IPS-NIHi7 (cell line): ENCODE results near the gene BAIAP3.

Experiments
- DNase-seq: peaks from one replicate; pipeline ENCODE4 v3.0.0; 2012; ENCODE audit warnings: mixed read lengths; ENCODE audit errors: extremely low spot score

The BAIAP3 gene

DNA sequence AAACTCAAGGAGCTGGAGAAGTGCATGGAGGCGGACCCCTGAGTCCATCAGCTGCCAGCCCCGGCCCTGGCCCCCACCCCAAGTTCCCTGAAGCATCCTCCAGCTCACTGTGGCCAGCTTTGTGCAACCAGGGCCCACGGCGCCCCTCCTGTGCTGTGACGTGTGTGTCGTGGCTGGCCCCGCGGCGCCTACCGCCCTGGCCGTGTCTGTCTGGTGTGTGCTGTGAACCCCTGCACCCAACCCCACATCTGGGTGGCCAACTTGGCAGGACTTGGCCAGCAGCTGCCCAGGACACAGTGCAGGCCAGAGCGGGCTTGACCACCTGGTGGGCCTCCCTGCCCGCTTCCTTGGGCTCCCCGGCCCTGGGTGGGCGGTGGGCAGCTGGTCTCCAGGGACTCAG, 15.0 kb downstream of the BAIAP3 start:
- no peak for DNase-seq

DNA sequence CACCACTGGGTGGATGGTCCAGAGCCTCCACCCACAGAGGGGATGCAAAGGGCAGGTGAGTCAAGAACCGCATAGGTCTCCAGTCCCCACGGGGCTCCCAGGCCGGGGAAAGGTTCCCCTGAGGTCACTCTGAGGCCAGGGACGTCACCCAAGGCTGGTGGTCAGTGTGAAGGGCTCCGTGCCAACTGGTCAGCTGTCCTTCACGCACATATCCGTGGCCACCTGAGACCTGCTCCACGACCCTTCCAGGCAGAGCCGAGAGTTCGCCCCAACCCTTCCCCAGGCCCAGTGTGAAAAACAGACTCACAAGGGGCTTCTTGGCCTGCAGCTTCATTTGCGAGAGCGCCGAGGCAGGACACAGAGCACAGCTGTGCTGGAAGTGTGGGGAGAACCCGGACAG, 15.5 kb downstream of the BAIAP3 start:
- DNase-seq = no peak

- DNase-seq = no peak
These were observed 15.9 kb downstream of the BAIAP3 start for GRCh38 chr16:1349351-1349750.

- DNase-seq = no peak
These were observed 16.5 kb downstream of the BAIAP3 start for GRCh38 chr16:1349951-1350350.

- DNase-seq = no peak
These were observed 17.2 kb downstream of the BAIAP3 start for GRCh38 chr16:1350691-1351090.

DNA sequence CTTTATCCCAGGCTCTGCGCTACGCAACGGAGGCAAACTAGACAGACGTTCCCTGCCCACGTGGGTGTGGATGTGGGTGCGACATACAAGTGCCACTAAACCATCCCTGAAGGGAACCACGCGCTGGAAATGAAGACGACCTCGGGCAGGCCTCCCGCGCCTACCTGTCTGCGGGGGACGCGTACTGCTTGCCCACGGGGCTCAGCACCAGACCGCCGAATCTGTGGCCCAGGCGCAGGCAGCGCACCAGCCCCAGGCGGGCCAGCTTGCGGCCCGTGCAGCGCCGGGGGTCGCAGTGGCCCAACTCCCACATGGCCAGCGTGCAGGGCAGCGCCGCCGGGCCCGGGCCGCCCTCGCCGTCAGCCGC, 17.8 kb downstream of the BAIAP3 start:
- no peak for DNase-seq

DNA sequence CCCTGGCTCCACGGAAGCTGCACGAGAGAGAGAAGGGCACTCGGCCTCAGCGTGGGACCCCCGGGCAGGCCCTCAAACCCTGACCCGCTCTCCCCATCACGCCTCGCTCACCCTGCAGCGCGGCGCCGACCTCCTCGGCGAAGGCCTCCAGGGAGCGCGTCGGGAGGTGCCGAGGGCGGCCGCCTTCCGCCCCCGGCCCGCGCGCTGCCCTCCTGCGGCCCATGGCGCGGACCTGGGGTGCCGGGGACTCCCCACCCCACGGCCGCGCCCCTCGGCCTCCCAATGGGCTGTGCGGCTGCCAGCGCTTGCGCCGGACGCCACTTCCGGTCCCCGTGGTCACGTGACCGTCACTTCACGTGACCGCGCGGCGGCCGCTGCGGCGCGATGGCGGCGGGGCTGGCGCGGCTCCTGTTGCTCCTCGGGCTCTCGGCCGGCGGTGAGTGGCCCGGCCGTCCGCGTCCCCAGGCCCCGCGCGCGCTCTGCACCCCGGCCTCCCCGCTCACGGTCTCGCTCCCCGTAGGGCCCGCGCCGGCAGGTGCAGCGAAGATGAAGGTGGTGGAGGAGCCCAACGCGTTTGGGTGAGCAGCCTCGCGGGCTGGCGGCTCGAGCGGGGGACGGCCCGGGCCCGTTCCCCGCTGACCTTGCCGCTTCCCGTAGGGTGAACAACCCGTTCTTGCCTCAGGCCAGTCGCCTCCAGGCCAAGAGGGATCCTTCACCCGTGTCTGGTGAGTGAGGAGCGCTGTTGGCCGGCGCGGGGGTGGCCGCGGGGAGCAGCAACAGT, 18.3 kb downstream of the BAIAP3 start, which contains the start of the genes GNPTG and TSR3:
GNPTG (plus strand) TSS at position 350 of the 781 bp plus-strand sequence; CDS start at position 385, 35 bp downstream.
TSR3 (minus strand) TSS at position 297 of the 781 bp plus-strand sequence; CDS start at position 223, 74 bp downstream.
- DNase-seq = peak; percentile 90

DNA sequence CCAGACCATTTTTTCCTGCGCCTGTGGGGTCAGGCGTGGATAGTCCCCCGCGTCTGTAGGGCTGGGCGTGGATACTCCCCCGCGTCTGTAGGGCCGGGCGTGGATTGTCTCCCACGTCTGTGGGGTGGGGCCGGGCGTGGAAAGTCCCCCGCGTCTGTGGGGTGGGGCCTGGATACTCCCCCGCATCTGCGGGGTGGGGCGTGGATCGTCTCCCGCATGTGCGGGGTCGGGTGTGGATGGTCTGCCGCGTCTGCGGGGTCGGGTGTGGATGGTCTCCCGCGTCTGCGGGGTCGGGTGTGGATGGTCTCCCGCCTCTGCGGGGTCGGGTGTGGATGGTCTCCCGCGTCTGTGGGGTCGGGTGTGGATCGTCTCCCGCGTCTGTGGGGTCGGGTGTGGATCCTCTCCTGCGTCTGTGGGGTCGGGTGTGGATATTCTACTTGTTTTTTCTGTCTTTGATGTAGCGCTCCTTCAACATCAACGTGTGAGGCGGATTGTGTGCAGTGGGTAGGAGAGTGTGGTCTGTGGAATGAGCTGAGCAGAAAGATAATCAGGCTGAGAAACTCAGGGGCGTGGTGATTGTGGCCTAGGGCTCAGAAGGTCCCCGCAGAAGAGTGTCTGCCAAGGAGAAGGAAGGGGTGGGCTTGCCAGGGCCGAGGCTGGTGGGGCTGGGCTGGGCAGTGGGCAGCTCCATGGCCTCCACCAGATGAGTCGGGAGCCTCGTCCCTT, 21.5 kb downstream of the BAIAP3 start:
- DNase-seq = no peak

DNA sequence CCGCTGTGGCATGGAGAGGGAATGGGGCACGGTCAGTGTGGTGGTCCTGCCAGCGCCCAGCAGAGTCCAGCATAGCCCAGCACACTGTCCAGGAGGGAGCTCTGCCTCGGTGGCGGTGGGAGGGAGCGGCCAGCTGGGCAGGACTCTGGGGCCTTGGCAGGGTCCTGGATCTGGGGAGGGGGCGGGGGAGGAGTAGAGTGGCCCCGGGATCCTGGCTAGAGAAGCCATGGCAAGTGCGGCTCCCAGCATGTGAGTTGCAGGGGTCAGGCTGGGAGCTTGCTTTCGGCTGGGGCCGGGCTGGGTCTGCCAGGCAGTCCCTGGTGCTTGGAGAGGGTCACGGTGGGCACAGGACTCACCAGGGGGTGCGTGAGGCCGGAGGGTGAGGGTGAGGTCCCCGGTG, 22.1 kb downstream of the BAIAP3 start:
- DNase-seq = no peak

- DNase-seq = no peak
These were observed 22.8 kb downstream of the BAIAP3 start for GRCh38 chr16:1356061-1356900.

DNA sequence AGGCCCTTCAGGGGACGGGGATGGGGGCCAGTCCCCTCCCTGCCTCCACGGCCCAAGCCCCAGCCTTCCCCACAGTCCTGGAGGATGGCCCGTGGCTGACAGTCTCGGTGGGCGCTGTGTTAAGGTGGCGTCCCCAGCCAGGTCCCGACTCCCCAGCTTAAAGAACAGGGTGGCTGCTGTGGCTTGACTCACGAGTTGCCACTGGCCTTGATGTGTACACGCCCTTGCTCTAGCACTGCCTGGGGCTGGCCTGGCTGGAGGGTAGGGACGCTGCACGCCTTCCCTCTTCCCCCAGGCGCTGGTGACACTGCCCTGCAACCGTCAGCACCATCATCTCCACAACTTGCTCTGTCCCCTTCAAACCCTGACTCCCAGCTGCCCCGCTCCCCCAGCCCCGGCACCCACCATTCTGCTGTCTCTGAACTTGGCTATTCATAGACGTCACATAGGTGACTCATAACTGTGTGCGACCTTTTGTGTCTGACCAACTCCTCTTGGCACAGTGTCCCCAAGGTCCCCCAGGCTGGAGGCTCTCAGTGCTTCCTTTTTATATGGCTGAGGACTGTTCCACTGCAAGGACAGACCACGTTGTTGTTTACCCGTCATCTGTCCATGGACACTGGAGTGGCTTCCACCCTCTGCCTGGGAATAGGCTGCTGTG, 24.6 kb downstream of the BAIAP3 start:
- DNase-seq = no peak

GRCh38 chr16:1361685-1362360, 28.4 kb downstream of the BAIAP3 start:
- no peak for DNase-seq

GRCh38 chr16:1362807-1363206, 29.4 kb downstream of the BAIAP3 start:
- DNase-seq = no peak

- peak; percentile 89 for DNase-seq
These were observed 30.1 kb downstream of the BAIAP3 start for GRCh38 chr16:1363501-1364041.

DNA sequence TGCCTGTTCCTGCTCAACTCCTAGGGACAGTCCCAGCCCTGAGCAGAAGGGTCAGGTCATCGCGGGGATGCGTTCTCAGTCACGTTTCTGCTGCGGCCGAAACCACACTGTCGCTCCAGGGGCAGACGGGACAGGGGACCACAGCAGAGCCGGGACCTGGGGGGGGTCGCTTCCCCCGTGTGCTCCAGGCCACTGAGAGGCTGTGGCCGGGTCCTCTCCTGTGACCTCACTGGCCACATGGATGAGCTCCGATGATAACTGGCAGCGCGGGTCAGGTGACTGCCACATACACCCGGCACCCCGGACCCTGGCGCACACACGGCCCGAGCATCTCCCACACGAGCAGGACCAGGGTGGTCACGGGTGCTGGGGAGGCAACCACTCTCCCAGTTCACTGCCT, 31.1 kb downstream of the BAIAP3 start:
- DNase-seq = no peak

DNA sequence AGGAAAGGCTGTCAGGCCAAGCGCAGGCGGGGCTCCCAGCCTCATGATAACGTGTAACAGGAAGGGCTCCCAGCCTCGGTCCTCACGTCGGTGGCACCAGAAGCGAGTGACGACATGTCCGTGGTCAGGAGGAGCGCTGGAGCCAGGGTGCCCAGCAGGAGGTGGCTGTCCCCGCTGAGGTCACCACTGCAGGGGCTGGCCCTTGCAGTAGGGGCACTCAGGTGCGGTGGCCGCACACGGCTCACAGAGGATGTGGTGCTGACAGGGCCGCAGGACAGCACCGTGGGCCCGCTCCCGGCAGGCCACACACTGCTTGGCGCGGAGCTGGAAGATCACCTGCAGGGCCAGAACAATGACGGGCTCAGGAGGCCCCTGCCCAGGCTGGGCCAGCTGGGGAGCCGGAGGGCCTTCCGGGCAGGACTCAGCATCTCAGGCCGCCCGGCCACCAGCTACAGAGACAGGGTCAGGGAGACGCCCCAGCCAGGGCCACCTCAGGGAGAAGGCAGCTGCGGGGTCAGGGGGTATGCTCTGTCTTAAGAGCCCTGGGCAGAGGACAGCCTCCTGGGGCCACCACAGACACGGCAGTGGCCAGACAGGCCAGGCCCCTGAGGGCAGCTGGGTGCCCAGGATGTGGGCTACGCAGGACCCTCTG, 32.7 kb downstream of the BAIAP3 start:
- DNase-seq = no peak

- DNase-seq = no peak
These were observed 33.4 kb downstream of the BAIAP3 start for GRCh38 chr16:1366712-1367299.

DNA sequence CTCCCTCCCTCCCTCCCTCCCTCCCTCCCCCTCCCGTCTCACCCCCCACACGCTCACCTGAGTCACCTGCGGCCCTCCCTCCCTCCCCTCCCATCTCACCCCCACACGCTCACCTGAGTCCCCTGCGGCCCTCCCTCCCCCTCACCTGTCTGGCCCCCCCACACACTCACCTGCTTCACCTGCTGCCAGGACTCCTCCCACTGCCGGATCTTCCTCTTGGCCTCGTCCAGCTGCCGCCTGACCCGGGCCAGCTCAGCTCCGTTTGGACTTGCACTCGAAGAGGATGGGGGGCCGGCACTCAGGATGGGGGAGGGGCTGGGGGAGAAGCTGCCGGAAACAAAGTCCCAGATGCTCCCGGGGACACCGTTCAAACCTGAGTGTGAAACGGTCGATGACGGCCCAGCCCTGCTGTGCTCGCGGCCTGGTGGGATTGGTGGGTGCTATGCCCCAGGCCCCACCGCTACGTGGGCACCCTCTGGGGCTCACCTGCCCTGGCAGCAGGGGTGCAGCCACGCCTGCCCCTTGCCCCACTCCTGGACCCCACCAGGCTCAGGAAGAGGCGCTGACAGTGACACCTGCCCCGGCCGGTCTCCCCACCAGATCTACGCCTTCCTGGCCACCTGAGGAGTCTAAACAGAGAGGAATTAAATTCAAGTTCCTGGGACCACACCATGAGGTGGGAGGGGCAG, 34.2 kb downstream of the BAIAP3 start:
- no peak for DNase-seq
